ENCODE measurements around the gene MAP2K7. TPM values are rescaled to one million over a fixed set of nuclear protein-coding genes. Genes with fewer than 3 reads are reported as not detected.
A peak's percentile ranks its signal among the peaks of the same experiment; 100 is the strongest.

The MAP2K7 gene
- total RNA-seq, 4 donors from 2014 or later = 13.9 to 23.4 (median 17.9) TPM

DNA sequence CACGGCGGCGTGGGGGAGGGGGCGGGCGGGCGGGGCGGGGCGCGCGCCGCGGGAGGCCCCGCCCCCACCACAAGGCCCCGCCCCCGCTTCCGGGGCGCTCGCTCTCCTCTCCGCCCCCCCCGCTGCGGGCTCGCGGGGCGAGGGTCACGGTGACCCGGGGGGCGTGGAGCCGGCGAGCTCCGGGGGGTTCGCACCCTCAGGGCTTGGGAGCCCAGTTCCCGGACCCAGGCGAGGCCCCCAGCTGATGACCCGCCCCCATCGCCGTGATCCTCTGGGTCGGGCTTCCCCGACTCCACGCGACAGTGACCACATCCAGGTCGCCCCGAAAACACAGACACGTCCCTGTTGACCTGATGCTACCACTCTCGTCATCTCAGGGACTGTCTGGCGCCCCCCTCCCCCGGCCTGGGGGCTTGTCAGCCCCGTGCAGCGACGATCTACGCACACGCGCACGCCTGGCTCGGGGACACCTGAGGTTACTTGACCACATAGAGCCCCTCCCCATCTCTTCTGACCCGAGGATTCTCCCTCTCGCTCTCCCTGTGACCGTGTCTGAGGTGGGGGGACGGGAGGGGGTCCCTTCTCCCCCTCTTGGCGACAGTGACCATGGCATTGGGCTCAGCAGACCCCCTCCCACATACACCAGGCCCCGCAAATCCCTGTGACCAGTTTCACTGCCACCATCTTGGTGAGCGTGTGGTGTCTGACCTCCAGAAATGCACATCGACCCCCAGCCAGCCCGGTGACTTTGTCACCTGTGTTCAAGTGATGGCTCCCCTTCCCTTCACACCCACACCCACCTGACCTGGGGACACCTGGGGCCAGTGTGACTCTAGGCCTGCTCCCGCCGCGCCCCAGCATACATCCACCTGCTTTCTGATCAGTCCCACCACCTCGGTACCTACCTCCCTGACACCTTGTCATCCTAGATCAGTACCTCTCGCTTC lies 670 bp downstream of the MAP2K7 start:
- Histone ChIP-seq H3K27me3 (peaks cover 12% of the 10 kb centered on the region), H3K36me3 (peaks cover 0 to 41% of the 10 kb centered on the region in 2 donors), H3K9me3 (no peaks in the 10 kb centered on the region), H3K4me3 (peak overlapping the region; percentile 91 to 95), H3K27ac (peak overlapping the region; percentile 59 to 94 (median 90)), H3K4me1 (peaks cover 4 to 61% (median 32%) of the 10 kb centered on the region in 3 donors)
- WGBS, 2 donors (ENCODE audit: low coverage in 1 of 2) = 55% methylated on average over 10 of the region's 68 CpGs; no CpG with 5 or more reads in 1 of the 2 donors
- peak; percentile 37 for ATAC-seq
- no peak for TF ChIP-seq EP300 (IDR thresholded peaks at IDR 0.05)
- TF ChIP-seq POLR2A (IDR thresholded peaks at IDR 0.05) = no peak
- no peak for TF ChIP-seq POLR2AphosphoS5 (IDR thresholded peaks at IDR 0.05)
- TF ChIP-seq, protein P1, sequence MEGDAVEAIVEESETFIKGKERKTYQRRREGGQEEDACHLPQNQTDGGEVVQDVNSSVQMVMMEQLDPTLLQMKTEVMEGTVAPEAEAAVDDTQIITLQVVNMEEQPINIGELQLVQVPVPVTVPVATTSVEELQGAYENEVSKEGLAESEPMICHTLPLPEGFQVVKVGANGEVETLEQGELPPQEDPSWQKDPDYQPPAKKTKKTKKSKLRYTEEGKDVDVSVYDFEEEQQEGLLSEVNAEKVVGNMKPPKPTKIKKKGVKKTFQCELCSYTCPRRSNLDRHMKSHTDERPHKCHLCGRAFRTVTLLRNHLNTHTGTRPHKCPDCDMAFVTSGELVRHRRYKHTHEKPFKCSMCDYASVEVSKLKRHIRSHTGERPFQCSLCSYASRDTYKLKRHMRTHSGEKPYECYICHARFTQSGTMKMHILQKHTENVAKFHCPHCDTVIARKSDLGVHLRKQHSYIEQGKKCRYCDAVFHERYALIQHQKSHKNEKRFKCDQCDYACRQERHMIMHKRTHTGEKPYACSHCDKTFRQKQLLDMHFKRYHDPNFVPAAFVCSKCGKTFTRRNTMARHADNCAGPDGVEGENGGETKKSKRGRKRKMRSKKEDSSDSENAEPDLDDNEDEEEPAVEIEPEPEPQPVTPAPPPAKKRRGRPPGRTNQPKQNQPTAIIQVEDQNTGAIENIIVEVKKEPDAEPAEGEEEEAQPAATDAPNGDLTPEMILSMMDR (IDR thresholded peaks at IDR 0.05) = no peak

DNA sequence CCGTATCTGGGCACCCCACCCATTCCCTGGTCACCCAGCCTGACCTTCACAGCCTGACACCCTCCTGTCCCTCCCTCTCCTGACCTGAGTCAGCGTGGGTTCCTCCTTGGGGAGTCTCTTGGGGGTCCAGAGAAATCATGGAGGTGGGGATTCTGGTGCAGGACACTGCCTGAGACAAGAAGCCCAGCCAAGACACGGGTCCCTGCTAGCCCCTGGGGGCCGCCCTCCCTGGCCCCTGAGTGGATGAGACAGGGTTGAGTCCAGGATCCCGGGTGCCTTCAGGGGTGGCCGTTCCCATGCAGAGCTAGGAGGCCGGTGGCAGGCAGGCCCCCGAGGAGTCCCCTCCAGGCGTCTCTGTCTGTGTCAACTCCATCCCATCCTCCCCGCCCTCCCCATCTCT lies 1.6 kb downstream of the MAP2K7 start:
- peaks cover 3% of the 10 kb centered on the region for H3K27me3 ChIP-seq
- H3K27ac ChIP-seq = no peak overlapping the region
- ATAC-seq = no peak
- TF ChIP-seq POLR2AphosphoS5 (IDR thresholded peaks at IDR 0.05) = no peak
- TF ChIP-seq, protein P1 (IDR thresholded peaks at IDR 0.05) = no peak
- TF ChIP-seq EP300 (IDR thresholded peaks at IDR 0.05) = no peak
- no peak for TF ChIP-seq POLR2A (IDR thresholded peaks at IDR 0.05)
- H3K36me3 ChIP-seq = peaks cover 0 to 50% of the 10 kb centered on the region in 2 donors
- WGBS, 2 donors (ENCODE audit: low coverage in 1 of 2) = 49 to 58% methylated on average over 2 to 4 of the region's 10 CpGs
- H3K4me1 ChIP-seq = peaks cover 4 to 61% (median 32%) of the 10 kb centered on the region in 3 donors
- H3K9me3 ChIP-seq = no peaks in the 10 kb centered on the region
- H3K4me3 ChIP-seq = peak overlapping the region in 1 of 2 donors; percentile 95

DNA sequence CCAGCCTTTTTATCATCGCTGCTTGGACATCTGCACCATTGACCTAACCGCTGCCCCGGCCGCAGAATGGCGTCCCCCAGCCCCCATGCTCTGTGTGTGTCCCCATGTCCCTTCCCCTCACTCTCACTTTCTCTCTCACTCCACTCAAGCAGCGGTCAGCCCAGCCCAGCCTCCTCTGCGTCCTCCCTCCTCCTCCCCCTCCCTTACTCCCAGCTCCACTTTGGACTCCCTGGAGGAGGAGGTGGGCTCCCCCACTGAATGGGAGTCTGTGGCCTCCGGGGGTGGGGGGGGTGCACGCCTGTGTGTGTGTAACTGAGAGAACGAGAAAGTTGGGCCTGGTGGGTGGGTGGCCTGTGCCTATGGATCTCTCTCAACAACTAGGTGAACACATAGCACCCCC lies 2.2 kb downstream of the MAP2K7 start:
- no peak overlapping the region for H3K4me3 ChIP-seq
- no peaks in the 10 kb centered on the region for H3K27me3 ChIP-seq
- WGBS, 2 donors (ENCODE audit: low coverage in 1 of 2) = 84% methylated on average over 6 of the region's 10 CpGs; no CpG with 5 or more reads in 1 of the 2 donors
- H3K36me3 ChIP-seq = peaks cover 0 to 56% of the 10 kb centered on the region in 2 donors
- no peak for ATAC-seq
- no peak overlapping the region for H3K27ac ChIP-seq
- no peak for TF ChIP-seq POLR2AphosphoS5 (IDR thresholded peaks at IDR 0.05)
- TF ChIP-seq POLR2A (IDR thresholded peaks at IDR 0.05) = no peak
- no peak for TF ChIP-seq EP300 (IDR thresholded peaks at IDR 0.05)
- TF ChIP-seq, protein P1 (IDR thresholded peaks at IDR 0.05) = no peak
- H3K9me3 ChIP-seq = no peaks in the 10 kb centered on the region
- H3K4me1 ChIP-seq = peaks cover 4 to 61% (median 32%) of the 10 kb centered on the region in 3 donors

DNA sequence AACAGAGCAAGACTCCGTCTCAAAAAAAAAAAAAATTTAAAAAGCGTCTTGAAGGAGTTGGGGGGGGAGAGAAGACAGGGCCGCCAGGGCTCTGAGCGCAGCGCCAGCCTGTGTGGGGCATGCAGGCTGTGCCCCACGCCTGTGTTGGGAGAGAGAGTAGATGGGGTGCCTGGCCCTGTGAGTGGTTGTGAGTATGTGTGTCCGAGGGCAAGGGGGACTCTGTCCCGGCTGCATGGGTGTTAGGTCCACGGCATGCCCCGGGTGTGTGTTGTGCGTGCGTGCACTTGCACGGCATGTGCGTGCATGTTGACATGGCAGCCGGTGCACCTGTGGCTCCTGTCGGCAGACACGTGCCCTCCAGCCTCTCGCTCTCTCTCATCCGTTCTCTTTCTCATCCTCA lies 3.4 kb downstream of the MAP2K7 start:
- Histone ChIP-seq H3K27ac (no peak overlapping the region), H3K36me3 (peaks cover 0 to 69% of the 10 kb centered on the region in 2 donors), H3K27me3 (no peaks in the 10 kb centered on the region), H3K4me1 (peaks cover 4 to 61% (median 32%) of the 10 kb centered on the region in 3 donors), H3K4me3 (no peak overlapping the region), H3K9me3 (no peaks in the 10 kb centered on the region)
- WGBS, 2 donors (ENCODE audit: low coverage in 1 of 2) = 86 to 92% methylated on average over 9 to 19 of the region's 19 CpGs
- ATAC-seq = no peak
- TF ChIP-seq POLR2A (IDR thresholded peaks at IDR 0.05) (no peak), EP300 (IDR thresholded peaks at IDR 0.05) (no peak), POLR2AphosphoS5 (IDR thresholded peaks at IDR 0.05) (no peak)
- TF ChIP-seq, protein P1 (IDR thresholded peaks at IDR 0.05) = no peak

Measured in gastroesophageal sphincter (tissue), 4 donors.